ENCODE data around the gene TEAD1.

GRCh38 chr11:12811861-12812260 lies 137.6 kb downstream of the TEAD1 start:
- TF ChIP-seq CTCF (IDR thresholded peaks at IDR 0.05), result no peak
- no peak for TF ChIP-seq POLR2A (IDR thresholded peaks at IDR 0.05)
